Osteocyte (in vitro differentiated cells): ENCODE data around the gene CLEC2L. TPM values are rescaled to one million over a fixed set of nuclear protein-coding genes. Genes with fewer than 3 reads are reported as not detected.
A peak's percentile ranks its signal among the peaks of the same experiment; 100 is the strongest.

Experiments
- DNase-seq: peaks from one replicate; pipeline ENCODE4 v3.0.0; 2021; ENCODE audit warnings: mixed read lengths; ENCODE audit not compliant: unreplicated experiment; ENCODE audit errors: extremely low spot score
- H3K27ac Mint-ChIP-seq: one replicate; pipeline ENCODE4 v1.8.0; 2021; ENCODE audit warnings: mild to moderate bottlenecking, mixed read lengths; ENCODE audit not compliant: unreplicated experiment
- H3K27me3 Mint-ChIP-seq: one replicate; pipeline ENCODE4 v1.8.0; 2021; ENCODE audit warnings: mixed read lengths; ENCODE audit not compliant: unreplicated experiment
- H3K36me3 Mint-ChIP-seq: one replicate; pipeline ENCODE4 v1.8.0; 2021; ENCODE audit warnings: mixed read lengths; ENCODE audit not compliant: unreplicated experiment
- H3K4me1 Mint-ChIP-seq: one replicate; pipeline ENCODE4 v1.8.0; 2021; ENCODE audit warnings: mixed read lengths; ENCODE audit not compliant: unreplicated experiment
- H3K4me3 Mint-ChIP-seq: one replicate; pipeline ENCODE4 v1.8.0; 2021; ENCODE audit warnings: mild to moderate bottlenecking, moderate library complexity, mixed read lengths; ENCODE audit not compliant: unreplicated experiment
- H3K9me3 Mint-ChIP-seq: one replicate; pipeline ENCODE4 v1.8.0; 2021; ENCODE audit warnings: mixed read lengths; ENCODE audit not compliant: unreplicated experiment
- total RNA-seq: library from RNA; stranded (reverse); gene quantifications from 2 replicates; pipeline ENCODE4 v1.2.1, GENCODE V29; 2021
- TF ChIP-seq, protein P1 (sequence below): fragments of 200-600 bp; sonication (generic); IDR thresholded peaks from 2 replicates; pipeline ENCODE4 v1.5.0; 2021; ENCODE audit warnings: antibody characterized with exemption, mild to moderate bottlenecking, moderate library complexity

The CLEC2L gene
- total RNA-seq, 1 donor from 2014 or later = not detected

DNA sequence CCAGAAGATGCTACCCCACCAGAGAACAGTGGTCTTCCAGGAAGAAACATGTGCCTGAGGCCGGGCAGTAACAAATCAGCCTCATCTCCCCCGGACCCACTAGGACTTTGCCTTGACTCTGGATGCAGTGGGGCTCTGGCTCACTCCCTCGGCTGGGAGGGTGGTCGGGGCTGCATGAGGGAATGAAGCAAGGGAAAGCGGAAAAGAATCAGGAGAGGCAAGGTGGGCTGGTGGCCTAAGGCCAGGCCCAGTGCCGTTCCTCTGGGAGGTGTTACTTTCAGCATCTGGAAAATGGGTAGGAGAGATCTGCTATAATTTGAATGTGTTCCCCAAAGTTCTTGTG is 51.8 kb downstream of the CLEC2L start:
- Mint-ChIP-seq H3K27me3 (no peaks in the 10 kb centered on the region), H3K4me1 (no peaks in the 10 kb centered on the region), H3K9me3 (no peaks in the 10 kb centered on the region), H3K36me3 (peaks cover 51% of the 10 kb centered on the region), H3K4me3 (no peak overlapping the region), H3K27ac (peak overlapping the region; percentile 47)
- TF ChIP-seq, protein P1, sequence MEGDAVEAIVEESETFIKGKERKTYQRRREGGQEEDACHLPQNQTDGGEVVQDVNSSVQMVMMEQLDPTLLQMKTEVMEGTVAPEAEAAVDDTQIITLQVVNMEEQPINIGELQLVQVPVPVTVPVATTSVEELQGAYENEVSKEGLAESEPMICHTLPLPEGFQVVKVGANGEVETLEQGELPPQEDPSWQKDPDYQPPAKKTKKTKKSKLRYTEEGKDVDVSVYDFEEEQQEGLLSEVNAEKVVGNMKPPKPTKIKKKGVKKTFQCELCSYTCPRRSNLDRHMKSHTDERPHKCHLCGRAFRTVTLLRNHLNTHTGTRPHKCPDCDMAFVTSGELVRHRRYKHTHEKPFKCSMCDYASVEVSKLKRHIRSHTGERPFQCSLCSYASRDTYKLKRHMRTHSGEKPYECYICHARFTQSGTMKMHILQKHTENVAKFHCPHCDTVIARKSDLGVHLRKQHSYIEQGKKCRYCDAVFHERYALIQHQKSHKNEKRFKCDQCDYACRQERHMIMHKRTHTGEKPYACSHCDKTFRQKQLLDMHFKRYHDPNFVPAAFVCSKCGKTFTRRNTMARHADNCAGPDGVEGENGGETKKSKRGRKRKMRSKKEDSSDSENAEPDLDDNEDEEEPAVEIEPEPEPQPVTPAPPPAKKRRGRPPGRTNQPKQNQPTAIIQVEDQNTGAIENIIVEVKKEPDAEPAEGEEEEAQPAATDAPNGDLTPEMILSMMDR = no peak
- peak; percentile 73 for DNase-seq

GRCh38 chr7:139576179-139576973 is 52.9 kb downstream of the CLEC2L start:
- Mint-ChIP-seq H3K27me3 (no peaks in the 10 kb centered on the region), H3K27ac (no peak overlapping the region)

DNA sequence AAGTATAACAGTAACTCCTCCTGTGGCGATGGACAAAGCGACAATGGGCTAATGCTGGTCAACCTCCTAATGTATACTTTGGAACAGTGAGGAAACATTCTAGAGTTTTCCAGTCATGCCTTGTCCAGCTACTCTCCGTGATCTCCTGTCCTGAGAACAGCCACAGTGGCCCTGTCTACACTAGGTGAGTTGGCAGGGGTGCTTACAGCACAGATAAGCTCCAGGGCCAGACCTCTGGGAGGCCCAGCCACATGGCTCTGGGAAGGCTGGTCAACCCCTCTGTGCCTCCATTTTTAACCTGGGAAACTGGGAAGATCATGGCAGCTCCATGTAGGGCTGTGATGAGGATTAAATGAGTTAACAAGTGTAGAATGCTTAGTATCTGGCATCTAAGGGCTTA is 57.0 kb downstream of the CLEC2L start:
- H3K27ac Mint-ChIP-seq = no peak overlapping the region
- H3K4me3 Mint-ChIP-seq = no peak overlapping the region
- peaks cover 48% of the 10 kb centered on the region for H3K36me3 Mint-ChIP-seq
- H3K27me3 Mint-ChIP-seq = no peaks in the 10 kb centered on the region
- H3K4me1 Mint-ChIP-seq = no peaks in the 10 kb centered on the region
- H3K9me3 Mint-ChIP-seq = no peaks in the 10 kb centered on the region
- TF ChIP-seq, protein P1 = no peak
- DNase-seq = no peak

More at GRCh38 chr7:139576179-139576973, 52.9 kb downstream of the CLEC2L start:
- Mint-ChIP-seq H3K4me3 (no peak overlapping the region), H3K36me3 (peaks cover 46% of the 10 kb centered on the region), H3K4me1 (no peaks in the 10 kb centered on the region), H3K9me3 (no peaks in the 10 kb centered on the region)
- DNase-seq = peak; percentile 73
- TF ChIP-seq, protein P1 = no peak

- Mint-ChIP-seq H3K9me3 (no peaks in the 10 kb centered on the region), H3K36me3 (peaks cover 49% of the 10 kb centered on the region), H3K4me1 (no peaks in the 10 kb centered on the region), H3K27ac (no peak overlapping the region), H3K4me3 (no peak overlapping the region), H3K27me3 (no peaks in the 10 kb centered on the region)
- peak; percentile 72 for DNase-seq
- TF ChIP-seq, protein P1 = no peak
Measured at GRCh38 chr7:139582130-139582650, 58.7 kb downstream of the CLEC2L start.

DNA sequence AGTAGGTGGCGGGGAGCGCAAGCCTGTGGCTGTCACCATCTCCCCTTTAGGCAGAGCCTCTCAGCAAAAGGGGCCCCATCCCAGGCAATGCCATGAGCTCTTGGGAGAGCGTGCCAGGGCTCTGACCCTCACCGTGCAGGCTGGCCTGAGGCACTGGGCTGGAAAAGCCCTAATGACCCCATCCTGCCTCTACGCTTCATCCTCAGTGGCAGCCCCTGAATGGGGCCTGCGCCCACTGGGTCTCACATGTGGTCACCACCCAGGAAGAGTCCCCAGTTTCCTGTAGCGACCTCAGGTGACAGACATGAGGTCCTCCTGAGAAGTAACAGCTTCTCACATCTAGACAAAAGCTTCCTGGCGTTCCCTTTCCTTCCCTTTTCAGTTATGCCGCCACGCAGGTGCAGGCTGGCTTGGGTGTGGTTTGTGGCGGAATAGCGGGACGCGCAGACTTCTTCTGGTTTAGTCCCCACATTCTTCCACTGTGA is 59.2 kb downstream of the CLEC2L start:
- Mint-ChIP-seq H3K27me3 (no peaks in the 10 kb centered on the region), H3K4me3 (no peak overlapping the region), H3K27ac (no peak overlapping the region), H3K36me3 (peaks cover 50% of the 10 kb centered on the region), H3K9me3 (no peaks in the 10 kb centered on the region), H3K4me1 (no peaks in the 10 kb centered on the region)
- DNase-seq = peak; percentile 72
- TF ChIP-seq, protein P1 = no peak
